ENCODE measurements around the gene ZNF574.
"Not testable (repeated sequence)": the region's sequence is repeated elsewhere in the genome, so short reads cannot be mapped to it uniquely, and the experiment has no call there.

The ZNF574 gene, protein sequence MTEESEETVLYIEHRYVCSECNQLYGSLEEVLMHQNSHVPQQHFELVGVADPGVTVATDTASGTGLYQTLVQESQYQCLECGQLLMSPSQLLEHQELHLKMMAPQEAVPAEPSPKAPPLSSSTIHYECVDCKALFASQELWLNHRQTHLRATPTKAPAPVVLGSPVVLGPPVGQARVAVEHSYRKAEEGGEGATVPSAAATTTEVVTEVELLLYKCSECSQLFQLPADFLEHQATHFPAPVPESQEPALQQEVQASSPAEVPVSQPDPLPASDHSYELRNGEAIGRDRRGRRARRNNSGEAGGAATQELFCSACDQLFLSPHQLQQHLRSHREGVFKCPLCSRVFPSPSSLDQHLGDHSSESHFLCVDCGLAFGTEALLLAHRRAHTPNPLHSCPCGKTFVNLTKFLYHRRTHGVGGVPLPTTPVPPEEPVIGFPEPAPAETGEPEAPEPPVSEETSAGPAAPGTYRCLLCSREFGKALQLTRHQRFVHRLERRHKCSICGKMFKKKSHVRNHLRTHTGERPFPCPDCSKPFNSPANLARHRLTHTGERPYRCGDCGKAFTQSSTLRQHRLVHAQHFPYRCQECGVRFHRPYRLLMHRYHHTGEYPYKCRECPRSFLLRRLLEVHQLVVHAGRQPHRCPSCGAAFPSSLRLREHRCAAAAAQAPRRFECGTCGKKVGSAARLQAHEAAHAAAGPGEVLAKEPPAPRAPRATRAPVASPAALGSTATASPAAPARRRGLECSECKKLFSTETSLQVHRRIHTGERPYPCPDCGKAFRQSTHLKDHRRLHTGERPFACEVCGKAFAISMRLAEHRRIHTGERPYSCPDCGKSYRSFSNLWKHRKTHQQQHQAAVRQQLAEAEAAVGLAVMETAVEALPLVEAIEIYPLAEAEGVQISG

DNA sequence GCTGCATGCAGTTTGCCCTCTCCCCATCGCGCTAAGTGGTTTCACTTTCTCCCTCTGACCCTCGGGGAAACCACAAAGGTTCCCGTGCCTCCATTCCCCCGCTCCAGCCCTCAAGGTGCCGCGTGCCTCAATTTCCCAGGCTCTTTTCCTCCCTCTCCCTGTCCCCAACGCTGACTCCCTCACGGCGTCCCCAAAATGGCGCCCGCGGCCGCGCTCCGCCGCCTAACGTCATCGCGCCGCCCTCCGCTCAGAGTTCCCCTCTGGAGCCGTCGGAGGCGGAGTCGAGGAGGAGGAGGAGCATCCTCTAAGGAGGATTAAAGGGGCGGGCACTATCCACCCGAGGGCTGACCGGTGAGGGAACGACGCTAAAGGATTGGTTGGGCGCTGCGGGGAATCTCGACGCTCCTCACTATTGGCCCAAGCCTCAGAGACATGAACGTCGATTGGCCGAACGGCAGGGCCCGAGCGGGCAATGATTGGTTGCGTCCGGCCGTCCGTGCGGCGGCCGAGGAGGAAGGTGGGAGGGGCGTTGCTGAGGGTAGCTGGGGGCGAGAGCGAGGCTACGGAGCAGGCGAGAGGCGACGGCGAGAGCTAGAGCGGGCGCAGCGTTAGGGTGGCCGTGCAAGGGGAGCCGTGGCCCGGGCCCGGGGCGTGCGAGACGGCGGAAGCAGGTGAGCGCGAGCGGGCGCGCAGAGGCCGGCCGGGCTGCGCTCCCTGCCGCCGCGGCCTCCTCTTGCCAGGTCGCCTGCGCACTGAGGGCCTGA lies at the start of gene ZNF574:
Gene ZNF574, plus strand, starts transcription at position 551 of the 764 bp plus-strand sequence. CDS start 2,441 bp downstream, outside the sequence.
- peak; percentile 99 for DNase-seq

DNA sequence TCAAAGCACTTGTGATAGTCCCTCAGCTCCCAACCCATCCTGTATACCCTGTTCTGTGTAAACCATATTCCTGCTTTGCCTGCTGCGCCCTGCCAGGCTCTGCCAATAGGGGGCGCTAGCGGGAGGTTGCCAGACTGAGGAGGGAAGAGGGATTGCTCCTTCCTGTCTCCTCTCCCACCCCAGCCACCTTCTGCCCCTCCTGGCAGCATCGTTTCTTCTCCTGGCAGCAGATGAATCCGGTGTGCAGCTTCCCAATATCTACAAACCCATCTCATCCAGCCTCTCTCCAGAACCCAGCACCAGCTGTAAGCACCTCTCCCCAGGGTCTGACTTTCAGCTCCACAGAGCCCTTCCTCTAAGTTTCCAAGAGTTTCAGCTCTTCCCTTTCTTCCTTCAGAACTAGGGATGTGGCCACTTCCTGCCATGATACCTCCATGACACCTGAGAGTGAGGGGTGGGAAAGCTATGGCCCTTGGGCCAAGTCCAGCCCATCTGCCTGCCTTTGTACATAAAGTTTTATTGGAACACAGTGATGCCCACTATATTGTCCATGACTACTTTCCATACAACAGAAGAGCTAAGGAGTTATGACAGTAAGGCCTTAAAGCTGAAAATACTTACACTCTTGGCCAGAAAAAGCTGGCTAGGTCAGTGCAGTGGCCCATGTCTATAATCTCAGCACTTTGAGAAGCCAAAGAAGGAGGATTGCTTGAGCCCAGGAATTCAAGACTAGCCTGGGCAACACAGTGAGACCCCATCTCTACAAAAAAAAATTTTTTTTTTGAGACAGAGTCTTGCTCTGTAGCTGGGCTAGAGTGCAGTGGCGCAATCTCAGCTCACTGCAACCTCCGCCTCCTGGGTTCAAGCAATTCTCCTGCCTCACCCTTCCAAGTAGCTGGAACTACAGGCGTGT lies 47.4 kb upstream of the ZNF574 start:
- no peak for DNase-seq

DNA sequence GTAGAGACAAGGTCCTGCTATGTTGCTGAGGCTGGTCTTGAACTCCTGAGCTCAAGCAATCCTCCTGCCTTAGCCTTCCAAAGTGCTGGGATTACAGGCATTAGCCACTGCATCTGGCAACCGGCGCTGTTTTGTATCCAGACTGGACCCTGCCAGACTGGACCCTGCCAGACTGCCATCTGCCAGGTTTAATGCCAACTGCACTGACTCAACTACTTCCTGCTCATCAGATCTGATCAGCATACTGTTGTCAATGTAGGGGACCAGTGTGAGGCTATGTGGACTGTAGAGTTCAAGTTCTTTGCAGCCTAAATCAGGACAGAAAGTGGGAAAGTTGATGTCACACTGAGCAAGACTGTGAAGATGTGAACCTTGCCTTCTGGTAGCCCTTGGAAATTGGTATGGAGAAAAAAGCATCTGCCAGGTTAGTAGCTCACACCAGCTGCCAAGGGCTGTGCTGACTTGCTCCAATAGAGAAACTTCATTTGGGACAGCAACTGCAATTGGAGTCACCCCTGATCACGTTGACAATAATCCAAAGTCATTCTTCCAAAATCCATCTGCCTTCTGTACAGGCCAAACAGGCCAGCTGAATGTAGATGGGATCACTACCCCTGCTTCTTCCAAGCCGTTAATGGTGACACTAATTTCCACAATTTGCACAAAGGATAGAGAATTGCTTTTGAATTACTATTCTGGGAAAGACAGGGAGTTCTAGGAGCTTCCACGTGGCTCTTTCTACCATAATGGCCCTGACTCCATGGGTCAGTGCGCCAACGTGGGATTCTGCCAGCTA lies 45.1 kb upstream of the ZNF574 start:
- no peak for DNase-seq

DNA sequence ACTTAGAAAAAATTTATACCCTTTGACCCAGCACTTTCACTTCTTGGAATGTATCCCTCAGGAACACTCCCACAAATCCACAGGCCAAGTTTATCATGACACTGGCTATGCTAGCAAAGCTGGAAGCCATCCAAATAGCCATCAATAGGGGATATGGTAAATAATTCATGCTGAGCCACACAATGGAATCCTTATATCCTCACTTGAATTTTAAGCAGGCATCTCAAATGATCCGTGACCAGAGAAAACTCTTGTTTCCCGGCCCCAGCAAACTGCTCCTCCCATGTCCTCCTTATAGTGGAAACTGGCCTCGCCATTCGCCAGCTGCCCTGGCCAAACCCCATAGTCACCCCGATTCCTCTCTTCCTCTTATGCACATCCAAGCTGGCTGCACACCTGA lies 43.5 kb upstream of the ZNF574 start:
- peak; percentile 96 for DNase-seq

DNA sequence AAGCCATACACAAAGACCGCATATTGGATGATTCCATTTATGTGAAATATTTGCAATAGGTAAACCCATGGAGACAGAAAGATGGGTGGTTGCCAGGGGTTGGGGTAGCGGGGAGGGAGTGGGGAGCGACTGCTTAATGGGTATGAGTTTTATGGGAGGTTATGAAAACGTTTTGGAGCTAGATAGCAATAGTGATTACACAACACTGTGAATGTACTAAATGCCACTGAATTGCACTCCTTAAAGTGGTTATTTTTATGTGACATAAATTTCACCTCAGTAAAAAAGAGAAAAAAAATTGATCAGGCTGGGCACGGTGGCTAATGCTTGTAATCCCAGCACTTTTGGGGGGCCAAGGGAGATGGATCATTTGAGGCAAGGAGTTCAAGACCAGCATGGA lies 42.6 kb upstream of the ZNF574 start:
- no peak for DNase-seq

DNA sequence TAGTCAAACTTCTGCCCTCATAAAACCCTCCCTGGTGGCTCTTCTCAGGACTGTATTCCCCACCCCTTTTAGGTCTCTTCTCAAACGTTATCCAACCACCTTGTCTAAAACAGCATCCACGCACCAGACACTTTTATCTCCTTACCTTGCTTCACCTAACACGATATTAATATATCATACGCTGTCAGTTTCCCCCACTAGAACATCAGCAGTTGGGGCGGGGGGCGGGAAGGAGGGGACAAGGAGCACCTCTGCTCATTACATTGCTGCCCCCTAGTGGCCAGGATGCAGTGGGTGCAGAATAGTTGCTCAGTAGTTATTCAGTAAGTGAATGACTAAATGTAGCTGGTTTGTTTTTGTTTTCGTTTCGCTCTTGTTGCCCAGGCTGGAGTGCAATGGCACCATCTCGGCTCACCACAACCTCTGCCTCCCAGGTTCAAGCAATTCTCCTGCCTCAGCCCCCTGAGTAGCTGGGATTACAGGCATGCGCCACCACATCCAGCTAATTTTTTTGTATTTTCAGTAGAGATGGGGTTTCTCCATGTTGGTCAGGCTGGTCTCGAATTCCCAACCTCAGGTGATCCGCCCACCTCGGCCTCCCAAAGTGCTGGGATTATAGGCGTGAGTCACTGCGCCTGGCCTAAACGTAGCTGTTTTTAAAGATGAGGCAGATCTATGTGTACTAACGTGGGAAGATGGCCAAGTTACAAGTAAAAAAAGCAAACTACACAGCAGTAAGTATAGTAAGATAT lies 41.1 kb upstream of the ZNF574 start:
- DNase-seq = peak; percentile 65

DNA sequence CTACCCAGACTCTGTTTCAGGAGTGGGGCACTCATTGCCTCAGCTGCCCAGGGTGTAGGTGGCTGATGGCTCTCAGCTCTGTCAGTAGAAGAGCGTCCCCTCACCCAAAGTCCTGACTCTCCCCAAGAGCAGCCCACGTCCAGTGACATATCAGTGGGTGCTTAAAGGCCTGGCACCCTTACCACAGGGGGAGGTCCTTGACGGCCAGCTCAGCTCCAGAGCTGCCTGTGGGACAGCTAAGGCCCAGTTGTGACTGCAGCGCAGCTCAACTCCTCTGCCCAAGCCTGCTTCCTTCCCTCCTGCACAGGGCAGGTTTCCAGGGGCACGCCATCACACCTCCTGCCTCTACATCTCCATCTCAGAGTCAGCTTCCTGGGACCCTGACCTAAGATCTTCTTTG lies 38.3 kb upstream of the ZNF574 start:
- DNase-seq = no peak

DNA sequence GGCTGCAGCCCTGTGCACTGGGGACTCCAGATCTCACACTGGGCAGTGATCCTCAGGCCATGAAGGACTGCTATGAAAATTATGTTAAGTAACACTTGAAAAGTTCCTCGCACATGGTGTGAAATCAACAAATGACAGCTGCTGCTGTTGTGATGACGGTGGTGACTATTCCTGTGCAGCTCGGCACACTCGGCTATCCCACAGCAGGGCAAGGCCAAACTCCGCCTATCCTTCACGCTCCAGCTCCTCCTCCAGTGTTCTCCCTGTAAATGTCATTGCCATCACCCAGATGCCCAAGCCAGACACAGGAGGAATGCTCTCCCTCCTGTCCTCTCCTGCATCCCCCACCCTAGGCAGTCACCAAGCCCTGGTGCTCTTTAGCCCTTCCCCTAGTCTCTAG lies 37.3 kb upstream of the ZNF574 start:
- DNase-seq = peak; percentile 66

DNA sequence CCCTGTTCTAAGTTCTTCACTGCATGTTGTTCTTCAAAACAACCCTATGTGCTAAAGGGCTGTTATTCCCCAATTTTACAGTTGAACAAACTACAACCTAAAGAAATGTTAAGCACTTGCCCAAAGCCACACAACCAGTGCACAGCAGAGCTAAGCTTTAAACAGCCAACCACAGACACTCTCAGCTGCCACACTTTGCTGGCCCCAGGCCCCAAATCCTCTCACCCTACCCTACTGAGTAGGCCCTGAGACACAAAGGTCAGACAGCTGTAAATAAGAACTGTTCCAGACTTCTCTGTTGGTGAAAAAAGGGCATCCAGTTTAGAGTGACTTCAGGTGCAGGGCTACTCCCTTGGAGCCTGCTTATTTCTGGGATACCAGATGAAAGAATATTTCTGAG lies 35.9 kb upstream of the ZNF574 start:
- DNase-seq = no peak

DNA sequence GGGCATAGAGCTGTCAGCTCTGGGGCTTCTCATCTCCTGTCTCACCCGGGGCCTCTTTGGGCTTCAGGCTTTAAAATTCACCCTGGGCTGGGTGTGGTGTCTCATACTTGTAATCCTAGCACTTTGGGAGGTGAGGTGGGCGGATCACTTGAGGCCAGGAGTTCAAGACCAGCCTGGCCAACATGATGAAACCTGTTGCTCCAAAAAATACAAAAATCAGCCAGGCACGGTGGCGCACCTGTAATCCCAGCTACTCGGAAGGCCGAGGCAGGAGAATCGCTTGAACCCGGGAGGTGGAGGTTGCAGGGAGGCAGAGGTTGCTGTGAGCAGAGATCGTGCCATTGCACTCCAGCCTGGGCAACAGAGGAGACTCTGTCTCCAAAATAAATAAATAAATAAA lies 35.5 kb upstream of the ZNF574 start:
- DNase-seq = not testable (repeated sequence)

DNA sequence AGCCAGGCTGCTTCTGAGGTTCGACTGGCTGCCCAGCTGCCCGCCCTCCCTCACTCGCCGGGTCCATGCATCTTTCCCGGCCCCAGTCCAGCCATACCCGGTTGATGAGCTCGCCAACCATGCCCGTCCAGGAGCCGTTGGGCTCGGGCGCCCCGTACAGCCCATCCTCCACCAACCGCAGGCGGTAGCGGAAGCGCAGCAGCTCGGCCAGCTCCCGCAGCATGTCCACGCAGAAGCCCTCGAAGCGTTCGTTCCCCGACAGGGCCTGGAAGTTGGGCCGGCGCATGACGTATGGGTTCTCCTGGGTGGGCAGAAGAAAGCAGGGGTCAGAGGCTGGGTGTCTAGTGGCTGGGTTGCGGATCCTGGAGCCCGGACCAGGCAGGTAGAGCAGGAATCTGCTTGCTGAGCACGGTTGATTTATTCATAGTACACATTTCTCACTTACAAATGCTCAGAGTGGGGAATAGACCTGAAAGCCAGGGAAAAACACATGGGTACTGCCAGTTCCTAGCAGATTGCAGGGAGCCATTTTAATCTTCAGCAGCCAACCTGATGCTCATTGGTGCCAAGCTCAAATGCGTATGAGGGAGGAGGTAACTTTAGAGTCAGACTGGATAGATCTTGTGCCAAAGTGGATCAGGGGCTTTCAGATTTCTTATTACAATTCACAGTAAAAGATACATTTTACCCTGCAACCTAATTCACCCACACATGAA lies 33.4 kb upstream of the ZNF574 start:
- no peak for DNase-seq

DNA sequence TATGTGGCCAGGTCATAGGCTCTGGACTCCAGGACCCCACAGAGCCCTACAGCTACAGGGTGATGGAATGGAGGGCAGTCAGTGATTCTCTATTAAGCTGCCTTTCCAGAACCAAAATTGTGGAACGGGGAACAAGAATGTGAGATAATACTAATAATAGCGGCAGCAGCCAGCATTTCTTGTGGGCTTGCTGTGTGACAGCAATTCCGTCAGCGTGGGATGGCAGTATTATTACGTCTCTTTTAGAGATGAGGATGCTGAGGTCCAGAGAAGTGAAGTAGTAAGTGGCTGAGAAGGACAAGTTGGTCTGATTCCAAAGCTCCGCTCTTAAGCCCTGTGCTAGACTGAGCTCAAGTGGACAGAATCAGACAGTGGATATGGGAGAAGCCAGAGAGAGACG lies 30.4 kb upstream of the ZNF574 start:
- DNase-seq = no peak

DNA sequence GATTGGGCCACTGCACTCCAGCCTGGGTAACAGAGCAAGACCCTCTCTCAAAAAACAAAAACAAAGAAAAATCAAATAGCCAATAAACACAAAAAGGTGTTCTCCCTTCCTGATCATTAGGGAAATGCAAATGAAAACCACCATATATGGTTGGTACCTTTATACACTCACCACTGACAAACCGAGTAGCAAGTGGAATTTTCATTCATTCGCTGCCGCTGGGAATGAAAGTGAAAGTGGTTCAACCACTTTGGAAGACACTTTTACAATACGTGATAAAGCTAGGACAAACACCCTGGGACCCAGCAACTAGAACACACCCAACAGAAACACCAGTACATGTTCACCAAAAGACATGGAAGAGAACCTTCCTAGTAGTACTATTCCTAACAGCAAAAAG lies 27.0 kb upstream of the ZNF574 start:
- DNase-seq = peak; percentile 41

DNA sequence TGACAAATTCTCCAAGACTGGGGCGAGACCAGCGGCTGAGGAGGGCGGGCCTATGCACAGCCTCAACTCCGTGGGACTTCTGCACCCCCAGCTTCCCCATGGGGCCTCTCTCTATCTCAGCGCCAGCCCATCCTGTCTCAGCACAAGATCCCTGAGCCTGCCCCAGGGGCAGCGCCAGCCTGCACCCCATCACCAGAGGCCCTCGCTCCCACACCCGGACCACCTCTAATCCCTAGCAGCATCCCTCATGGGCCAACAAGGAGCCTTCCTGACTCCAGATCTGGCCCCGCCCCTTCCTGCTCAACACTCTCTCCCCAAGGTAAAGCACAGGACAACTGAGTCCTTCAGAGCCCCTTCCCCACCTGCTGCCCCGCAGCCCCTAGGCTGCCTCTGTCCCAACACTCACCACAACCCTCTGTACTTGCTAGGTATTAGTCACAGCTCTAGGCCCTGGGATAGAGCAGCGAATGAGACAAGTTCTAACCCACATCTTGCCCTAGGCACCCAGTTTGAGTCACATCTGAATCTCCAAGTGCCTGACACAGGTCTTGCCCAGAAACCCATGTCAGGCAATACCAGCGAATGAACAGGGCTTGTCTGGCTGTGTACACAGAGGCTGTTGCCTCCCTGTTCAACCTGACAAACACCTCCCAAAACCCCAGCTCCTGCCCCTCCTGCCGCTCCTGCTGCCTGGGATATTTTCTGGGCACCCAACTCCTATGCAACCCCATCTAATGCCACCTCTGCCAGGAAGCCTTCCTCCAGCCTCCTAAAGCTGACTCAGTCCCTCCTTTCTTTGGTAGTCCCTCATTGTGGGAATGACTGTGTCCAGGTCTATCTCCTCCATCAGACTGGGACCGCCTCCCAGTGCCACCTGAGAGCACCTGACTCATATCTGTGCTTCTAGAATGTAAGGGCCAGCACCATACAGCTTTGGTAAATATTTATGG lies 24.5 kb upstream of the ZNF574 start:
- DNase-seq = peak; percentile 33

DNA sequence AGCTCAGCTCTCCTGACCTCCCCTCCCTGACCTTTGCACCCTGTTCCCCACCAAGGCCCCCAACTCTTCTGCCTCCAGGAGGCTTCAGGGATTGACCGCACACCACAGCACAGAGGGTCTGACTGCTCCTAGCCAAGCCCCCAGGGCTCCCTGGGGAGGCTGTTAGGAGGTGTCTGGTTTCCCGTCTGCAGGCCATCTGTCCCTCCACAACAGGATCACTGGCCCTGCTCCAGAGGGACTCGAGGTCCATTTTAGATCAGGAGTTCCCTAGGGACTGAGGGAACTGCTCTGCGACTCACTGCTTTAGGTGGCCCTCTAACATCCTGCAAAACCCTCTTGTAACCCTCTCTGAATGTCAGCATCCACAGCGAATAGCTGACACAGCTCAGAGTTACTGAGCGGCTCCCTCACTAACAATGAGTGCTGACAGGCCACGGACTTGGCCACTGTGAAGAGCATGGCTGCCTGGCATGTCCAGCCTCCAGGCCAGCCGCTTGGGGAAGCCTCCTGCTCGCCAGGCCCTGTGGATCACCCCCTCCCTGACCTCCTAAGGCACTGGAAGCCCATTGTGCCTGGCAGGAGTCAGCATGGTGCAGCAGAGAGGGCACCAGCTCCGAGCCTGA lies 23.6 kb upstream of the ZNF574 start:
- peak; percentile 59 for DNase-seq

DNA sequence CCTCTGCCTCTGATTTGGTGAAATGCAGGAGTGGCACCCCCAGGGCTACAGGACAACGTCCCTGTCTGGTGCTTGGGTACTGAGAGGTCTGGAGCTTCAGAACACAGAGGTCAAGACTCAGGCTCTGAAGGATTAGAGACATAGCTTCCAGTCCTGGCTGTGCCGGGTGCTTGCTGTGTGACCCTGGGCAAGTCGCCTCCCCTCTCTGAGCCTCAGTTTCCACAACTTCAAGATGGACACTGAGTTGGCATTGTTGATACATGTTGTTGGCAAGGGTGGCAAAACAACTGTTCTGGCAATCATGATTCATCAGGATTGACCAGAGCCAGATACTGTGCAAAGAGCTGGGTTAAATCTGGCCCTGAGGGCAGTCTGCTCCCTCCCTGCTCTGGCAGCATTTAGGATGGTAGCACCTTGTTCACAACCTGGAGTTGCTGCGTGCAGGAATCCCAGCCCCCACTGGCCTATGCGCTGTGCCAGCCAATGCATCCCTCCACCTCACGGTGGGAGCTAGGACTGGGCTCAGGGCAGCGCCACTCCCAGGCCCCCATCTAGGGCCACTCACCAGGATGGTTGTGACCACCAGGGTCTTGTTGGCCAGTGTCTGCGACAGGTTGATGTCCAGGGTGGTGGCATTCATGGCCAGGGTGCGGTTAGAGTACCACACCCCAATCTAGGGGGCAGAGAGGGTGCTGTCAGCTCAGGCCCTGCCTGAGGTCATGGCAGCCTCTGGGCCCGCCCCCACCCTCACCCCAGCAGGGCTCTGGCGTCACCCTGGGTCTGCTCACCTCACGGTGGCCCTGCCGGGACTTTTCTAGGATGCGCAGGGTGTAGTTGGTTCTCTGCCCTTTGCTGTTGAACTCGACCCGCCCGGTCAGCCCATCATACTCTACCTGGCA lies 22.7 kb upstream of the ZNF574 start:
- DNase-seq = no peak

DNA sequence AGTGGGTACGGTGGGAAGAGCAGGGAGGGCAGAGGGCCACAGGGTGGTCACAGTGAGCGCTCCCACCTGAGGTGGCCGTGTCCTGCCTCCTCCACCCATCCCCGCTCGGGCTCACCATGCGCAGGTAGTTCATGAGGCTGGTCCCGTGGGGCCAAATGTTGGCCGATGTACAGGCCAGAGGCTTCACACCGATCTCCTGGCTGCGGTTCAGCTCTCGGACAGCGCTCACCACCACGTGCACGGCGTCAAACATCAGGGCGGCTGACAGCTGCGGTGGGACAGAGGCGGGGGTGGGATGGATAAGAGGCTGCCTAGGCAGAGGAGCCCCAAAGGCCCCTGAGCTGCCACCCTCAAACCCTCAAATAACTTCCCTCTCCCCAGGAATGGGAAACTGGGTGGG lies 21.8 kb upstream of the ZNF574 start:
- no peak for DNase-seq
